HepG2 (cell line): ENCODE data around the gene MACROD2. TPM values are rescaled to one million over a fixed set of nuclear protein-coding genes. Genes with fewer than 3 reads are reported as not detected.

Experiments
- ATAC-seq: fragments of 200-7000 bp; cut with Tn5 transposase; 3 replicates; pipeline ENCODE4 v1.9.1; 2020; ENCODE audit warnings: mild to moderate bottlenecking, moderate library complexity
- BruUV-seq: library from RNA; stranded (reverse); fragments of 400-500 nt; replicated peaks from 2 replicates; lab custom pipeline; 2021; lab: Mats Ljungman, UMichigan
- CTCF ChIA-PET: fragments of 300-600 bp; formaldehyde crosslinking; extraction: SDS; loops from one replicate; lab custom pipeline; 2021; ENCODE audit warnings: low total read pairs, inconsistent platforms, low intra/inter-chr PET ratio; lab: Yijun Ruan, JAX
- POLR2A ChIA-PET: fragments of 350-600 bp; sonication (Branson Sonifier 250); formaldehyde crosslinking; loops from one replicate; lab custom pipeline; 2020; ENCODE audit warnings: antibody characterized with exemption, inconsistent platforms; lab: Yijun Ruan, JAX
- DNase-seq: peaks from one replicate; pipeline ENCODE4 v3.0.0-alpha.2; 2015; ENCODE audit warnings: low spot score
- FAIRE-seq: peaks from 3 replicates; lab custom pipeline; 2011; peaks lifted over from hg19 to GRCh38; lab: Jason Lieb, UNC
- H2AFZ ChIP-seq: one replicate; pipeline ENCODE4 v1.6.1; 2011; ENCODE audit warnings: low read length, inconsistent platforms
- H3K27ac ChIP-seq: fragments of 300-600 bp; 3 replicates; pipeline ENCODE4 v1.8.0; 2011; ENCODE audit warnings: mixed run types, mild to moderate bottlenecking, mixed read lengths, low read length, inconsistent platforms; ENCODE audit not compliant: insufficient read depth; ENCODE audit errors: extremely low read length
- H3K27me3 ChIP-seq, 2 experiments: fragments of 200-600 bp in 1 of 2; 2 replicates in 1 of 2; 3 replicates in 1 of 2; pipeline versions ENCODE4 v1.6.0 to v1.8.0; 2011; ENCODE audit warnings: low read length in 2 of 2, mild to moderate bottlenecking in 2 of 2, moderate library complexity in 2 of 2, inconsistent platforms in 1 of 2; ENCODE audit not compliant: insufficient read depth in 2 of 2, control insufficient read depth in 1 of 2
- H3K36me3 ChIP-seq, 2 experiments: fragments of 200-600 bp in 1 of 2; replicated peaks in 1 of 2; 2 replicates in 1 of 2; 3 replicates in 1 of 2; pipeline versions ENCODE4 v1.5.1 to v1.8.0; 2011; ENCODE audit warnings: low read length in 2 of 2, inconsistent platforms in 1 of 2; ENCODE audit not compliant: insufficient read depth in 2 of 2, control insufficient read depth in 1 of 2
- H3K4me1 ChIP-seq: 2 replicates; pipeline ENCODE4 v1.5.1; 2012; ENCODE audit warnings: low read length, inconsistent platforms; ENCODE audit not compliant: insufficient read depth
- H3K4me2 ChIP-seq: 2 replicates; pipeline ENCODE4 v1.6.0; 2011; ENCODE audit warnings: low read depth, low read length, inconsistent platforms
- H3K4me3 ChIP-seq, 3 experiments: fragments of 200-600 bp in 1 of 3; sonication (generic), shearing (Covaris generic) in 1 of 3; replicated peaks in 1 of 3; 2 replicates each; pipeline ENCODE4 v1.5.1; 2011 to 2016; ENCODE audit warnings: low read length in 3 of 3, inconsistent platforms in 2 of 3, low read depth in 2 of 3, mild to moderate bottlenecking in 2 of 3, control low read depth in 1 of 3, mixed read lengths in 1 of 3; ENCODE audit not compliant: insufficient read depth in 1 of 3
- H3K79me2 ChIP-seq: one replicate; pipeline ENCODE4 v1.6.1; 2011; ENCODE audit warnings: low read length, inconsistent platforms; ENCODE audit not compliant: insufficient read depth
- H3K9ac ChIP-seq: 2 replicates; pipeline ENCODE4 v1.6.0; 2011; ENCODE audit warnings: mild to moderate bottlenecking, low read depth, low read length, inconsistent platforms; ENCODE audit not compliant: insufficient read depth
- H3K9me3 ChIP-seq: 2 replicates; pipeline ENCODE4 v1.5.1; 2012; ENCODE audit warnings: mild to moderate bottlenecking, low read length
- H4K20me1 ChIP-seq: 2 replicates; pipeline ENCODE4 v1.6.0; 2011; ENCODE audit warnings: inconsistent platforms, mild to moderate bottlenecking, low read length, moderate library complexity; ENCODE audit not compliant: insufficient read depth
- HOXA5 ChIP-seq: sonication (generic); formaldehyde crosslinking; IDR thresholded peaks from 2 replicates; pipeline ENCODE4 v1.4.0; 2020; ENCODE audit warnings: missing genetic modification reagents
- MIER3 ChIP-seq: IDR thresholded peaks from 2 replicates; pipeline ENCODE4 v1.6.1; 2016; ENCODE audit warnings: missing compliant biosample characterization, borderline replicate concordance
- NR2C2 ChIP-seq: sonication (generic); formaldehyde crosslinking; IDR thresholded peaks from 2 replicates; pipeline ENCODE4 v1.4.0; 2020; ENCODE audit warnings: missing genetic modification reagents, mild to moderate bottlenecking, moderate library complexity, borderline replicate concordance
- NR2F1 ChIP-seq, 2 experiments: fragments of 450-650 bp in 1 of 2; formaldehyde crosslinking in 1 of 2; IDR thresholded peaks; 2 replicates each; pipeline versions ENCODE4 v1.5.0 to v1.6.1; 2016 to 2020; ENCODE audit warnings: mild to moderate bottlenecking in 1 of 2, missing compliant biosample characterization in 1 of 2, missing genetic modification reagents in 1 of 2, moderate library complexity in 1 of 2
- PHB2 ChIP-seq: fragments of 450-650 bp; IDR thresholded peaks from 2 replicates; pipeline ENCODE4 v1.6.1; 2018; ENCODE audit not compliant: partially characterized antibody
- PHF20 ChIP-seq: sonication (generic); formaldehyde crosslinking; IDR thresholded peaks from 2 replicates; pipeline ENCODE4 v1.5.0; 2020; ENCODE audit warnings: mild to moderate bottlenecking, missing genetic modification reagents
- SAFB2 ChIP-seq: sonication (generic); formaldehyde crosslinking; IDR thresholded peaks from 2 replicates; pipeline ENCODE4 v1.5.1; 2020; ENCODE audit warnings: missing genetic modification reagents, low read depth, mild to moderate bottlenecking, borderline replicate concordance
- SCMH1 ChIP-seq: sonication (generic); formaldehyde crosslinking; IDR thresholded peaks from 2 replicates; pipeline ENCODE4 v1.9.0; 2021; ENCODE audit warnings: missing genetic modification reagents, mild to moderate bottlenecking, borderline replicate concordance
- SOX6 ChIP-seq, 2 experiments: fragments of 450-650 bp in 1 of 2; sonication (generic) in 1 of 2; formaldehyde crosslinking in 1 of 2; IDR thresholded peaks; 2 replicates each; pipeline versions ENCODE4 v1.4.0 to v1.6.1; 2017 to 2020; ENCODE audit warnings: antibody characterized with exemption in 1 of 2, mild to moderate bottlenecking in 1 of 2, missing genetic modification reagents in 1 of 2
- TCF7L2 ChIP-seq: IDR thresholded peaks from 2 replicates; pipeline ENCODE4 v1.6.1; 2011; ENCODE audit warnings: mild to moderate bottlenecking, low read depth, low read length, moderate library complexity
- TGIF2 ChIP-seq: IDR thresholded peaks from 2 replicates; pipeline ENCODE4 v1.6.1; 2016; ENCODE audit warnings: control low read depth, missing compliant biosample characterization
- U2AF1 ChIP-seq: fragments of 200-400 bp; formaldehyde crosslinking; optimal IDR thresholded peaks from 2 replicates; pipeline ENCODE3; 2017; ENCODE audit warnings: mild to moderate bottlenecking, low read depth, low read length
- ZC3H13 ChIP-seq: sonication (generic); formaldehyde crosslinking; IDR thresholded peaks from 2 replicates; pipeline ENCODE4 v1.8.1; 2023; ENCODE audit warnings: mild to moderate bottlenecking, missing genetic modification reagents, moderate library complexity
- ZFP1 ChIP-seq: IDR thresholded peaks from 2 replicates; pipeline ENCODE4 v1.6.1; 2016
- ZNF12 ChIP-seq: sonication (generic); formaldehyde crosslinking; IDR thresholded peaks from 2 replicates; pipeline ENCODE4 v1.5.0; 2020; ENCODE audit warnings: missing genetic modification reagents
- ZNF768 ChIP-seq: sonication (generic); formaldehyde crosslinking; IDR thresholded peaks from 2 replicates; pipeline ENCODE4 v1.4.0; 2020; ENCODE audit warnings: missing genetic modification reagents
- WGBS: methylation state at CpG from one replicate; pipeline ENCODE4 v1.1.6; 2017; ENCODE audit warnings: low lambda C conversion rate; 5-methylcytosine and 5-hydroxymethylcytosine counted together
- in situ Hi-C: cut with HindIII; loops from 2 replicates; pipeline ENCODE4 v1.10.0; 2017; ENCODE audit warnings: low pct_unique_long_range_greater_than_20kb; ENCODE audit not compliant: extremely low pct_ligation_motif_present
- intact Hi-C: fragments of 100-400 bp; cut with micrococcal nuclease; formaldehyde crosslinking; loops from one replicate; pipeline ENCODE4 v1.10.0; 2022; ENCODE audit not compliant: unreplicated experiment
- polyA plus RNA-seq, 8 experiments: library from polyadenylated mRNA; depleted of rRNA in 3 of 8; stranded (reverse) in 7 of 8; unstranded in 1 of 8; fragments of >200 nt; fragmentation: Illumina TruSeq in 4 of 8; extraction: Trizol in 4 of 8; gene quantifications; 2 replicates each; pipeline versions ENCODE4 v1.2.1 to v1.2.3, GENCODE V29; 2011 to 2016; ENCODE audit warnings: low read depth in 4 of 8, missing spikeins in 1 of 8, mixed read lengths in 1 of 8; ENCODE audit not compliant: insufficient read depth in 1 of 8
- total RNA-seq, 5 experiments: library from RNA; depleted of rRNA; stranded (reverse); fragments of >200 nt; fragmentation: Illumina TruSeq; extraction: Trizol; gene quantifications; 2 replicates each; pipeline ENCODE4 v1.2.3, GENCODE V29; 2016; ENCODE audit warnings: low read depth in 1 of 5
- TF ChIP-seq, protein P1 (sequence below): sonication (generic); formaldehyde crosslinking; IDR thresholded peaks from 2 replicates; pipeline ENCODE4 v1.4.0; 2020; ENCODE audit warnings: low read depth, missing genetic modification reagents
- TF ChIP-seq, protein P2 (sequence below): sonication (generic); formaldehyde crosslinking; IDR thresholded peaks from 2 replicates; pipeline ENCODE4 v1.8.0; 2022; ENCODE audit warnings: missing genetic modification reagents, mild to moderate bottlenecking, inconsistent platforms, borderline replicate concordance

MACROD2 gene
- total and polyA plus RNA-seq, 2 of the 13 experiments (the other 11 are each of a cell fraction or from before 2014, with no cell fraction given), result 0.13 to 0.51 TPM

DNA sequence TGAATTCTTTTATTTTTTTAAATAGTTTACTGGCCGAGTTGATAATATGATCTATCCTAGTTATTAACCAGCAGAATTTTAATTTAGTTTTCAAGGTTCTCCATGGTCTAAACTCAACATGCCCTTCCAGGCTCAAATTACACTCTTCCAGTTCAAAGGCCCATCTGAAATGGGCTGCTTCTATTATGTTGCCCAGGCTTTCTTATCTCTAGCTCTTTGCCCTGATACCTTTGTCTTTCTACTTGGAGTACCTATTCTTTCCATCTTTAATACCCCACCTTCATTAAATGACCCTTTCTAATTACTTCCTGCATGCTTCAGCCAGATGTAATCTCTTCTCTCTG lies 883.3 kb downstream of the MACROD2 start (continued):
- TF ChIP-seq SAFB2 (CRISPR knock-in tag) (no peak), TCF7L2 (no peak), ZNF12 (CRISPR knock-in tag) (peak; percentile 57; the same call in 1 of the 2 replicates), TGIF2 (CRISPR knock-in tag) (no peak), ZFP1 (CRISPR knock-in tag) (0 out of 2 replicates have a peak, but pooled peaks have one; percentile 35)
- TF ChIP-seq, protein P1, sequence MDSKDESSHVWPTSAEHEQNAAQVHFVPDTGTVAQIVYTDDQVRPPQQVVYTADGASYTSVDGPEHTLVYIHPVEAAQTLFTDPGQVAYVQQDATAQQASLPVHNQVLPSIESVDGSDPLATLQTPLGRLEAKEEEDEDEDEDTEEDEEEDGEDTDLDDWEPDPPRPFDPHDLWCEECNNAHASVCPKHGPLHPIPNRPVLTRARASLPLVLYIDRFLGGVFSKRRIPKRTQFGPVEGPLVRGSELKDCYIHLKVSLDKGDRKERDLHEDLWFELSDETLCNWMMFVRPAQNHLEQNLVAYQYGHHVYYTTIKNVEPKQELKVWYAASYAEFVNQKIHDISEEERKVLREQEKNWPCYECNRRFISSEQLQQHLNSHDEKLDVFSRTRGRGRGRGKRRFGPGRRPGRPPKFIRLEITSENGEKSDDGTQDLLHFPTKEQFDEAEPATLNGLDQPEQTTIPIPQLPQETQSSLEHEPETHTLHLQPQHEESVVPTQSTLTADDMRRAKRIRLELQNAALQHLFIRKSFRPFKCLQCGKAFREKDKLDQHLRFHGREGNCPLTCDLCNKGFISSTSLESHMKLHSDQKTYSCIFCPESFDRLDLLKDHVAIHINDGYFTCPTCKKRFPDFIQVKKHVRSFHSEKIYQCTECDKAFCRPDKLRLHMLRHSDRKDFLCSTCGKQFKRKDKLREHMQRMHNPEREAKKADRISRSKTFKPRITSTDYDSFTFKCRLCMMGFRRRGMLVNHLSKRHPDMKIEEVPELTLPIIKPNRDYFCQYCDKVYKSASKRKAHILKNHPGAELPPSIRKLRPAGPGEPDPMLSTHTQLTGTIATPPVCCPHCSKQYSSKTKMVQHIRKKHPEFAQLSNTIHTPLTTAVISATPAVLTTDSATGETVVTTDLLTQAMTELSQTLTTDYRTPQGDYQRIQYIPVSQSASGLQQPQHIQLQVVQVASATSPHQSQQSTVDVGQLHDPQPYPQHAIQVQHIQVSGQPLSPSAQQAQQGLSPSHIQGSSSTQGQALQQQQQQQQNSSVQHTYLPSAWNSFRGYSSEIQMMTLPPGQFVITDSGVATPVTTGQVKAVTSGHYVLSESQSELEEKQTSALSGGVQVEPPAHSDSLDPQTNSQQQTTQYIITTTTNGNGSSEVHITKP (CRISPR knock-in tag), result no peak
- TF ChIP-seq, protein P2, sequence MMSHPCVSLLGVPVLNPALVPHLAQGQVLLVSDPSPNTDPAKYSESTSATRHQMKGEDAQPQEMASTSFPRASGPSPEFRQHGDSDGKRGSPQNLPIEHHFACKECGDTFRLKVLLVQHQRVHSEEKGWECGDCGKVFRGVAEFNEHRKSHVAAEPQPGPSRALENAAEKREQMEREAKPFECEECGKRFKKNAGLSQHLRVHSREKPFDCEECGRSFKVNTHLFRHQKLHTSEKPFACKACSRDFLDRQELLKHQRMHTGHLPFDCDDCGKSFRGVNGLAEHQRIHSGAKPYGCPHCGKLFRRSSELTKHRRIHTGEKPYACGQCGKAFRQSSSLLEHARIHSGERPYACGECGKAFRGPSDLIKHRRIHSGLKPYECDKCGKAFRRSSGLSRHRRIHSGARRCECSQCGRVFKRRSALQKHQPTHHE, result no peak

DNA sequence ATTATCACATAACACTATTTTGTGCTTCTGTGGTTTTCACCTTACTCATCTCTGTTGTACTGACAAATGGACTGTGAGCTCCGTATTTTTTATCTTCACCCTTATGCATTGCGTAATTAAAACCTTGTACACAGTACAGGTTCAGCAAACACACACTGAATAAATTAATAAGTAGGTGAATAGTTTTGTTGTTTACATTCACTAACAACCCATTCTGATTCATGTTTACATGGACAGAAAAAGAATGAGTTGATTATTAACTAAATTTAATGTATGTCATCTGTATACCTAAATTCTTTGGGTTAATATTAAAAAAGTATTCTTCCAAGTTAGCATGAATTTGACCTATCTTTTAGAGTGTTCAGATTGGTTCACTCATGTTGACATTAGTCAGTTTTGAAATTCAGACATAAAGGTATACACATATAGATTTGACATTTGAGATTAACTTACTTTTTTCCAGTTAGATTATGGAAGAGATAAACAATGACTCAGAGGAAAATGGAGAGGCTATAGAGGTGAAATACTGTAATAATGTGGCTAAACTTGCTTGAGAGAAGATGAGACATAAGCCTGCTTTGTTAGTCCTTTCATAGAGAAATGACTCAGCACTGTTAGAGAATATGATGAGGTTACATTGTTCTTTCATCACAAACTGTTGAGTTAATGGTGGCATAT lies 883.8 kb downstream of the MACROD2 start:
- H3K4me1 ChIP-seq, result peaks cover 18% of the 10 kb centered on the region
- H3K36me3 ChIP-seq, result no peaks in the 10 kb centered on the region
- H3K4me2 ChIP-seq, result peak overlapping the region; percentile 20; the same call in 1 of the 2 replicates
- intact Hi-C loops, result loop anchor here (1.0 to 5.0 kb wide), 4 partner anchors 100 to 542 kb away; partner anchors contain the start of gene FLRT3
- no peak overlapping the region; a peak in 1 of 6 replicates for H3K4me3 ChIP-seq
- BruUV-seq, result no TSS peak
- FAIRE-seq (peak; percentile 26), DNase-seq (peak; percentile 83), ATAC-seq (peak; percentile 85)
- H3K27ac ChIP-seq, result peak overlapping the region; percentile 1
- in situ Hi-C loops, result no loop called here
- H3K27me3 ChIP-seq, result no peaks in the 10 kb centered on the region
- H3K9me3 ChIP-seq, result no peaks in the 10 kb centered on the region
- no peak overlapping the region for H3K9ac ChIP-seq
- H2AFZ ChIP-seq, result no peak overlapping the region
- ChIA-PET POLR2A (interaction anchor here (0.8 to 1.2 kb wide), 2 partner anchors 100 to 107 kb away, joined by 3 read pairs; no protein-coding TSS in a partner anchor), CTCF (no interaction called here)
- H4K20me1 ChIP-seq, result no peaks in the 10 kb centered on the region
- WGBS, result 6% methylated on average over 2 of the region's 2 CpGs
- H3K79me2 ChIP-seq, result no peaks in the 10 kb centered on the region
- TF ChIP-seq NR2F1 (CRISPR knock-in tag; IDR thresholded peaks at IDR 0.05), result no peak
- TF ChIP-seq SCMH1 (CRISPR knock-in tag), result no peak
- no peak for TF ChIP-seq NR2C2
- TF ChIP-seq SOX6 (IDR thresholded peaks at IDR 0.05), result no peak
- TF ChIP-seq SOX6 (CRISPR knock-in tag; IDR thresholded peaks at IDR 0.05), result peak; percentile 77
- no peak for TF ChIP-seq PHB2
- no peak for TF ChIP-seq ZC3H13 (CRISPR knock-in tag)
- no peak for TF ChIP-seq PHF20 (CRISPR knock-in tag)
- no peak for TF ChIP-seq U2AF1
- TF ChIP-seq HOXA5 (CRISPR knock-in tag), result no peak
- no peak for TF ChIP-seq ZNF768 (CRISPR knock-in tag)
- TF ChIP-seq MIER3 (CRISPR knock-in tag), result peak; percentile 50; the same call in 1 of the 2 replicates
